T-helper 2 cell treated with Interferon-gamma antibody and Interleukin-4, amounts not matched to agents 5 μg/mL and 100 μg/mL, for 36 hours (primary cell): ENCODE measurements around the gene ST3GAL2.

Source experiments
- DNase-seq: peaks from one replicate; pipeline ENCODE4 v3.0.0; 2021; ENCODE audit warnings: low spot score
- H3K27ac Mint-ChIP-seq: one replicate; pipeline ENCODE4 v1.8.0; 2021; ENCODE audit warnings: mild to moderate bottlenecking, mixed read lengths
- H3K27me3 Mint-ChIP-seq: one replicate; pipeline ENCODE4 v1.8.0; 2021; ENCODE audit warnings: low read depth, mixed read lengths
- H3K36me3 Mint-ChIP-seq: one replicate; pipeline ENCODE4 v1.8.0; 2021; ENCODE audit warnings: low read depth, mixed read lengths
- H3K4me1 Mint-ChIP-seq: one replicate; pipeline ENCODE4 v1.8.0; 2021; ENCODE audit warnings: low read depth, mixed read lengths
- H3K4me3 Mint-ChIP-seq: one replicate; pipeline ENCODE4 v1.8.0; 2022; ENCODE audit warnings: mild to moderate bottlenecking, moderate library complexity, mixed read lengths
- H3K9me3 Mint-ChIP-seq: one replicate; pipeline ENCODE4 v1.8.0; 2021; ENCODE audit warnings: mixed read lengths

Gene ST3GAL2

GRCh38 chr16:70438969-70439862 is at the start of gene ST3GAL2:
Gene ST3GAL2, minus strand, starts transcription at chr16:70439100. Its CDS starts 40,570 bp downstream, at chr16:70398530.
- peak; percentile 92 for DNase-seq
- Mint-ChIP-seq H3K27me3 (no peaks in the 10 kb centered on the region), H3K36me3 (peaks cover 8% of the 10 kb centered on the region), H3K9me3 (no peaks in the 10 kb centered on the region), H3K4me1 (peaks cover 22% of the 10 kb centered on the region), H3K27ac (peak within 1 kb of the TSS; percentile 93), H3K4me3 (peak within 1 kb of the TSS; percentile 97)

GRCh38 chr16:70484867-70485266 is 46.0 kb upstream of the ST3GAL2 start:
- Mint-ChIP-seq H3K4me3 (no peak overlapping the region), H3K27ac (no peak overlapping the region), H3K36me3 (peaks cover 25% of the 10 kb centered on the region), H3K27me3 (no peaks in the 10 kb centered on the region), H3K9me3 (no peaks in the 10 kb centered on the region), H3K4me1 (no peaks in the 10 kb centered on the region)
- DNase-seq, result no peak

GRCh38 chr16:70483426-70483825 is 44.5 kb upstream of the ST3GAL2 start:
- no peak overlapping the region for H3K27ac Mint-ChIP-seq
- no peak overlapping the region for H3K4me3 Mint-ChIP-seq
- DNase-seq, result no peak
- no peaks in the 10 kb centered on the region for H3K9me3 Mint-ChIP-seq
- H3K36me3 Mint-ChIP-seq, result peaks cover 26% of the 10 kb centered on the region
- no peaks in the 10 kb centered on the region for H3K27me3 Mint-ChIP-seq
- H3K4me1 Mint-ChIP-seq, result peaks cover 3% of the 10 kb centered on the region

- no peak overlapping the region for H3K27ac Mint-ChIP-seq
- no peak for DNase-seq
- no peaks in the 10 kb centered on the region for H3K27me3 Mint-ChIP-seq
- H3K4me3 Mint-ChIP-seq, result no peak overlapping the region
- H3K4me1 Mint-ChIP-seq, result peaks cover 7% of the 10 kb centered on the region
- no peaks in the 10 kb centered on the region for H3K9me3 Mint-ChIP-seq
- peaks cover 29% of the 10 kb centered on the region for H3K36me3 Mint-ChIP-seq
Measured at GRCh38 chr16:70482624-70483023, 43.7 kb upstream of the ST3GAL2 start.

- Mint-ChIP-seq H3K27me3 (no peaks in the 10 kb centered on the region), H3K9me3 (no peaks in the 10 kb centered on the region), H3K4me3 (no peak overlapping the region), H3K36me3 (peaks cover 31% of the 10 kb centered on the region), H3K4me1 (peaks cover 9% of the 10 kb centered on the region), H3K27ac (no peak overlapping the region)
- DNase-seq, result no peak
Measured at GRCh38 chr16:70481929-70482536, 43.1 kb upstream of the ST3GAL2 start.

GRCh38 chr16:70480127-70481105 is 41.5 kb upstream of the ST3GAL2 start:
- H3K4me1 Mint-ChIP-seq, result peaks cover 16% of the 10 kb centered on the region
- no peak for DNase-seq
- H3K27ac Mint-ChIP-seq, result no peak overlapping the region
- H3K4me3 Mint-ChIP-seq, result no peak overlapping the region
- no peaks in the 10 kb centered on the region for H3K27me3 Mint-ChIP-seq
- no peaks in the 10 kb centered on the region for H3K9me3 Mint-ChIP-seq
- peaks cover 29% of the 10 kb centered on the region for H3K36me3 Mint-ChIP-seq

GRCh38 chr16:70478912-70479341 is 40.0 kb upstream of the ST3GAL2 start:
- Mint-ChIP-seq H3K36me3 (peaks cover 29% of the 10 kb centered on the region), H3K27ac (peak overlapping the region; percentile 20), H3K4me1 (peaks cover 16% of the 10 kb centered on the region), H3K27me3 (no peaks in the 10 kb centered on the region), H3K9me3 (no peaks in the 10 kb centered on the region), H3K4me3 (no peak overlapping the region)
- no peak for DNase-seq

- Mint-ChIP-seq H3K4me1 (peaks cover 16% of the 10 kb centered on the region), H3K27me3 (no peaks in the 10 kb centered on the region), H3K4me3 (no peak overlapping the region), H3K9me3 (no peaks in the 10 kb centered on the region), H3K27ac (peak overlapping the region; percentile 75), H3K36me3 (peaks cover 29% of the 10 kb centered on the region)
- no peak for DNase-seq
Measured at GRCh38 chr16:70478169-70478568, 39.3 kb upstream of the ST3GAL2 start.

GRCh38 chr16:70476272-70477020 is 37.5 kb upstream of the ST3GAL2 start:
- Mint-ChIP-seq H3K4me3 (peak overlapping the region; percentile 46), H3K4me1 (peaks cover 16% of the 10 kb centered on the region), H3K27ac (peak overlapping the region; percentile 90), H3K27me3 (no peaks in the 10 kb centered on the region), H3K36me3 (peaks cover 22% of the 10 kb centered on the region), H3K9me3 (no peaks in the 10 kb centered on the region)
- DNase-seq, result peak; percentile 69

- H3K27me3 Mint-ChIP-seq, result no peaks in the 10 kb centered on the region
- peak overlapping the region; percentile 41 for H3K27ac Mint-ChIP-seq
- H3K36me3 Mint-ChIP-seq, result peaks cover 13% of the 10 kb centered on the region
- no peaks in the 10 kb centered on the region for H3K9me3 Mint-ChIP-seq
- no peak overlapping the region for H3K4me3 Mint-ChIP-seq
- DNase-seq, result no peak
- H3K4me1 Mint-ChIP-seq, result peaks cover 16% of the 10 kb centered on the region
Measured at GRCh38 chr16:70475054-70475871, 36.4 kb upstream of the ST3GAL2 start.

- Mint-ChIP-seq H3K36me3 (peaks cover 13% of the 10 kb centered on the region), H3K27me3 (no peaks in the 10 kb centered on the region), H3K9me3 (no peaks in the 10 kb centered on the region), H3K27ac (no peak overlapping the region), H3K4me1 (peaks cover 16% of the 10 kb centered on the region), H3K4me3 (no peak overlapping the region)
- no peak for DNase-seq
Measured at GRCh38 chr16:70474320-70475053, 35.6 kb upstream of the ST3GAL2 start.
